G401.6 (cell line): Measurements from ENCODE around the gene WDR4.
"Not testable (repeated sequence)": the region's sequence is repeated elsewhere in the genome, so short reads cannot be mapped to it uniquely, and the experiment has no call there.

Experiments
- FAIRE-seq: peaks from 2 replicates; lab custom pipeline; 2012; peaks lifted over from hg19 to GRCh38; lab: Jason Lieb, UNC

WDR4 gene

GRCh38 chr21:42815217-42815616, 64.1 kb downstream of the WDR4 start:
- FAIRE-seq, result peak; percentile 30

- not testable (repeated sequence) for FAIRE-seq
Measured at GRCh38 chr21:42812528-42813241, 66.7 kb downstream of the WDR4 start.

DNA sequence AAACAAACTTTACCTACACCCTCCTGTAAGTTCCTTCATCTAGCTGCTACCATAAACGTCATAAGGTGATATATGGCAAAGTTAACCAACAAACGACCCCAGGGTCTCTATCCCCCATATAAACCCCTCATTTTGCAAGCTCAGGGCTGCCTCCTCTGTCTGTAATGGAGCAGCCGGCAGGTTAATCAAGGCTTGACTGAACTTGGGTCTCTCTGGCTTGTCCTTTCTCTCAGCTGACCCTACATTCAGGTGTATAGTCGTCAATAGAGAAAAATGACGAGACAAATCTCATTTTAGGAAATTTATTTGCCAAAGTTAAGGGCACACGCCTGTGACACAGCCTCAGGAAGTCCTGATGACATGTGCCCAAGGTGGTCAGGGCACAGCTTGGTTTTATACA, 67.4 kb downstream of the WDR4 start:
- FAIRE-seq, result no peak

DNA sequence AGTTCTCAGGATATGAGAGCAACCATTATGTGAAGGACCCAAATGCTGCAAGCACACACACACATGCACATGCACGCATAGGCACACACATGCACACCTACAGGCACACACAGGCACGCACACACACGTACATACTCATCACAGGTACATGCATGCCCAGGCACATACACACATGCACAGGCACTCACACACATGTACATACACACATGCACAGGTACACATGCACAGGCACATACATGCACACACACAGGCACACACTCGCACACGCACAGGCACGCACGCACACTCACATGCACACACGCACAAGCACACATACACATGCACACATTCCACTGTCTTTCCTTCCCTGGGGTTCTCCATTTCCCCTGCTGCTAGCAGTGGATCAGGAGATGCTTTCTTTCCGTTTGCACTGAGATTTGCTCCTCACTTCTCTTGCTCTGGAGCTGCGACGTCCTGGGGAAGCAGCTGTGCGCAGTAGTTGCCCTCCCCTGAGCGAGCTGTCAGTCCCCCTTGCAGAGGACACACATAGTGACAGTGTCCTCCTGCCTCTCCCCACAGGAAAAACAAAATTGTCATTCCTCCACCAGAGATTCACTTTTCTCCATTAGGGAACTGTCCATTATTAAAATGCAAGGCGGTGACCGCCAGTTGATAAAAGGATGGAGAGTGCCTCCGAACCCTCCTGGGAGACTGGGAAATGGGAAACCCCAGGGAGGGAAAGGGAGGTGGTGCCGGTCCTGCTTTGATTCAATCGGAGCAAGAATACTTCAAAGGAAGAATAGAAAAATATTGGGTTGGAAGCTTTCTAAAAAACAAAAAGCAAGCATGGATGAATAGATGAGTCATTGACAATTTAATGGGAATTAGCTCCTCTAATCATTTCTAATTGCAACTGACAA, 69.5 kb downstream of the WDR4 start:
- FAIRE-seq, result no peak

DNA sequence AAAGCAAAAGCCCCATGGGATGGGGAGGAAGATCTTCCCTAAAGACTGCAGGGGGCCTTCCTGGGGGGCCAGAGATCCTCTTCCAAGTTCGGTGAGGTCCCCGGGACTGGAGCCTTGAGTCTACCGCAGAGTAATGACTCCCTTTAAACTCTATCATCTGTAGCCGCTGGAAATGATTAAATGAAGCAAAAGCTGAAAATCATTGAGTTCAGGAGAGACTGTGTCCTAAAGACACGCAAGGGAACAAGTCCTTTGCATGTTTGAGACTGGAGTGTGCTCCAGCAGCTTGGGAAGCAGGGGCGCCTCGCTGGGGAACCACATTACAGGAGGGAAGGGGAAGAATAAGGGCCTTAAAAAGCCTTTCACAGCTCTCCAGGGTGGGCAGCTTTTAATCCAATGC, 70.2 kb downstream of the WDR4 start:
- no peak for FAIRE-seq

- no peak for FAIRE-seq
Measured at GRCh38 chr21:42807938-42808613, 71.3 kb downstream of the WDR4 start.

GRCh38 chr21:42807293-42807895, 71.9 kb downstream of the WDR4 start:
- FAIRE-seq, result not testable (repeated sequence)

DNA sequence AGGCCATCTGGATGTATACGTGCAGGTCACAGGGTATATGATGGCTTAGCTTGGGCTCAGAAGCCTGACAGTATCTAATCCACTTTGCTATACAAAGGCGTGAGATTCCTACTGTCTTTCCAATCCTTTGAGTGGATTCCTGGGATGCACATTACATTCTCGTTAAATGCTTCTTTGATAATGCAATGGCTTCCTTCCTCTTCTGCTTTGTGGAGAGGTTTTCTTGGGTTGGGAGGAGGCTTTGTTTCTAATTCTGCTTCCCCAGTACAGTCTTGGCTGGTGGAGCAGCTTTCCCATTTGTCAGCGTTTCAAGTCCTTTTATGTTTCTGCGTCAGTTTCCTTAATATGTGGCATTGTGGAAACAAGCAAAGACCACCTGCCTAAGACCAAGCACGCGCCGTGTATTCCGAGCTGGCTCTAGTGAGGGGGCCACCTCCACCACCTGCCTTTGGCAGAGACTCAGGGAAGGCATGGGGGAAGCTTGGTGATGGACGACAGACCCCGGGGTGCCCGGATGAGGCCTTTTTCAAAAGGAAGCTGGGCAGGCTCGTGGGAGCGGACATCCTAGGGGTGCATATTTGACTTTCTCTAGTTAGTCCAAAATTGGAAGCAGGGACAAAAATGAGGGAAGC, 72.7 kb downstream of the WDR4 start:
- FAIRE-seq, result no peak

GRCh38 chr21:42801616-42802015, 77.7 kb downstream of the WDR4 start:
- not testable (repeated sequence) for FAIRE-seq

GRCh38 chr21:42799948-42800347, 79.4 kb downstream of the WDR4 start:
- no peak for FAIRE-seq

DNA sequence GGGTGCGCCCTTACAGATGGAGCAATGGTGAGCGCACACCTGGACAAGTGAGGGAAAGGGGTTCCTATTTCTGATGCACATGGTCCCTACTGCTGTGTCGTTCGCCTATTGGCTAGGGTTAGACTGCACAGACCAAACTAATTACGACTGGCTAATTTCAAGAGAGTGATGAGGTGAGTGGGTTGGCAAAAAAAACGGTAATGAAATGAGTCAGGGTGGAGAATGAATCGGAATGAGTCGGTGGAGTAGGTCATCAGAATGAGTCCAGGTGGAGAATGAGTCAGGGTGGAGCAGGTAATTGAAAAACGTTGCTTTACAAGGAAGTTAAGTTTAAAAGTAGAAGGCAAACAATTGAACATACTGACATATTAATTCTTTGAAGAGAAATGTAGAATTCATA, 79.8 kb downstream of the WDR4 start:
- no peak for FAIRE-seq
